Measurements from ENCODE around the gene SLC22A15.

Gene SLC22A15

GRCh38 chr1:116095027-116095426 is 118.7 kb downstream of the SLC22A15 start:
- Histone ChIP-seq H2AK5ac (ENCODE audit: low read length, severe bottlenecking) (no peak overlapping the region), H2AFZ (ENCODE audit: low read depth, low read length) (no peak overlapping the region), H3K36me3 (ENCODE audit: control insufficient read depth in 1 of 2, insufficient read depth in 2 of 2, low read depth in 1 of 2, low read length in 2 of 2) (peaks cover 9 to 21% of the 10 kb centered on the region in 2 experiments), H3K9ac (ENCODE audit: low read length) (no peak overlapping the region), H3K4ac (ENCODE audit: low read depth in 1 of 2, low read length in 2 of 2) (no peak overlapping the region), H3K14ac (ENCODE audit: low read length in 2 of 2) (no peak overlapping the region), H3K18ac (ENCODE audit: low read depth in 1 of 2, low read length in 2 of 2) (no peak overlapping the region), H2BK5ac (ENCODE audit: low read depth, low read length, poor library complexity, severe bottlenecking) (no peak overlapping the region), H3K4me1 (ENCODE audit: control insufficient read depth, insufficient read depth, low read depth, low read length) (no peaks in the 10 kb centered on the region), H3K79me1 (replicated peaks; ENCODE audit: low read length, poor library complexity, severe bottlenecking) (no peaks in the 10 kb centered on the region), H3K9me3 (ENCODE audit: control insufficient read depth, low read length) (peaks cover 38% of the 10 kb centered on the region), H4K91ac (ENCODE audit: low read length) (no peak overlapping the region), H3K27ac (ENCODE audit: low read length, poor library complexity, severe bottlenecking) (no peak overlapping the region), H2BK120ac (ENCODE audit: low read depth, low read length) (no peak overlapping the region), H2BK12ac (ENCODE audit: low read length in 2 of 2) (no peak overlapping the region), H2BK15ac (ENCODE audit: low read depth, poor library complexity, severe bottlenecking) (no peak overlapping the region), H3K23ac (ENCODE audit: low read length in 2 of 2) (no peak overlapping the region), H3K4me3 (ENCODE audit: insufficient read depth in 1 of 2, low read depth in 1 of 2, low read length in 2 of 2) (no peak overlapping the region), H3K27me3 (ENCODE audit: control insufficient read depth in 1 of 2, insufficient read depth in 1 of 2, low read length in 2 of 2) (no peaks in the 10 kb centered on the region), H3K4me2 (ENCODE audit: low read length, poor library complexity, severe bottlenecking) (no peak overlapping the region), H4K8ac (ENCODE audit: low read length) (no peak overlapping the region)
- DNase-seq, result no peak

- H3K36me3 ChIP-seq (ENCODE audit: control insufficient read depth in 1 of 2, insufficient read depth in 2 of 2, low read depth in 1 of 2, low read length in 2 of 2), result peaks cover 9 to 18% of the 10 kb centered on the region in 2 experiments
- DNase-seq, result peak; percentile 10
- no peak overlapping the region for H4K91ac ChIP-seq (ENCODE audit: low read length)
- WGBS, result no CpG with 5 or more reads among the region's 1 CpG
- no peaks in the 10 kb centered on the region for H3K27me3 ChIP-seq (ENCODE audit: control insufficient read depth in 1 of 2, insufficient read depth in 1 of 2, low read length in 2 of 2)
- no peak overlapping the region for H4K8ac ChIP-seq (ENCODE audit: low read length)
- H3K4ac ChIP-seq (ENCODE audit: low read depth in 1 of 2, low read length in 2 of 2), result no peak overlapping the region
- no peak overlapping the region for H2AK5ac ChIP-seq (ENCODE audit: low read length, severe bottlenecking)
- no peak overlapping the region for H3K4me2 ChIP-seq (ENCODE audit: low read length, poor library complexity, severe bottlenecking)
- no peak overlapping the region for H3K14ac ChIP-seq (ENCODE audit: low read length in 2 of 2)
- H2BK15ac ChIP-seq (ENCODE audit: low read depth, poor library complexity, severe bottlenecking), result no peak overlapping the region
- H2BK12ac ChIP-seq (ENCODE audit: low read length in 2 of 2), result no peak overlapping the region
- H3K27ac ChIP-seq (ENCODE audit: low read length, poor library complexity, severe bottlenecking), result no peak overlapping the region
- no peak overlapping the region for H3K23ac ChIP-seq (ENCODE audit: low read length in 2 of 2)
- no peak overlapping the region for H3K9ac ChIP-seq (ENCODE audit: low read length)
- H3K4me1 ChIP-seq (ENCODE audit: control insufficient read depth, insufficient read depth, low read depth, low read length), result no peaks in the 10 kb centered on the region
- H2BK120ac ChIP-seq (ENCODE audit: low read depth, low read length), result no peak overlapping the region
- no peak overlapping the region for H3K4me3 ChIP-seq (ENCODE audit: insufficient read depth in 1 of 2, low read depth in 1 of 2, low read length in 2 of 2)
- H2BK5ac ChIP-seq (ENCODE audit: low read depth, low read length, poor library complexity, severe bottlenecking), result no peak overlapping the region
- H3K18ac ChIP-seq (ENCODE audit: low read depth in 1 of 2, low read length in 2 of 2), result no peak overlapping the region
- H3K9me3 ChIP-seq (ENCODE audit: control insufficient read depth, low read length), result peaks cover 30% of the 10 kb centered on the region
- no peaks in the 10 kb centered on the region for H3K79me1 ChIP-seq (replicated peaks; ENCODE audit: low read length, poor library complexity, severe bottlenecking)
- no peak overlapping the region for H2AFZ ChIP-seq (ENCODE audit: low read depth, low read length)
Observed at GRCh38 chr1:116096013-116096618, 119.8 kb downstream of the SLC22A15 start.

- Histone ChIP-seq H3K36me3 (ENCODE audit: control insufficient read depth in 1 of 2, insufficient read depth in 2 of 2, low read depth in 1 of 2, low read length in 2 of 2) (peaks cover 1 to 8% of the 10 kb centered on the region in 2 experiments), H4K8ac (ENCODE audit: low read length) (no peak overlapping the region), H3K23ac (ENCODE audit: low read length in 2 of 2) (no peak overlapping the region), H3K14ac (ENCODE audit: low read length in 2 of 2) (no peak overlapping the region), H3K4me2 (ENCODE audit: low read length, poor library complexity, severe bottlenecking) (no peak overlapping the region), H3K79me1 (replicated peaks; ENCODE audit: low read length, poor library complexity, severe bottlenecking) (no peaks in the 10 kb centered on the region), H2BK5ac (ENCODE audit: low read depth, low read length, poor library complexity, severe bottlenecking) (no peak overlapping the region), H3K4me3 (ENCODE audit: insufficient read depth in 1 of 2, low read depth in 1 of 2, low read length in 2 of 2) (no peak overlapping the region), H3K4ac (ENCODE audit: low read depth in 1 of 2, low read length in 2 of 2) (no peak overlapping the region), H3K9ac (ENCODE audit: low read length) (no peak overlapping the region), H3K18ac (ENCODE audit: low read depth in 1 of 2, low read length in 2 of 2) (no peak overlapping the region), H3K27ac (ENCODE audit: low read length, poor library complexity, severe bottlenecking) (no peak overlapping the region), H2AFZ (ENCODE audit: low read depth, low read length) (no peak overlapping the region), H2BK12ac (ENCODE audit: low read length in 2 of 2) (no peak overlapping the region), H2BK15ac (ENCODE audit: low read depth, poor library complexity, severe bottlenecking) (no peak overlapping the region), H2BK120ac (ENCODE audit: low read depth, low read length) (no peak overlapping the region), H3K27me3 (ENCODE audit: control insufficient read depth in 1 of 2, insufficient read depth in 1 of 2, low read length in 2 of 2) (no peaks in the 10 kb centered on the region), H3K9me3 (ENCODE audit: control insufficient read depth, low read length) (peaks cover 25% of the 10 kb centered on the region), H3K4me1 (ENCODE audit: control insufficient read depth, insufficient read depth, low read depth, low read length) (no peaks in the 10 kb centered on the region), H2AK5ac (ENCODE audit: low read length, severe bottlenecking) (no peak overlapping the region), H4K91ac (ENCODE audit: low read length) (no peak overlapping the region)
- no peak for DNase-seq
- no CpG with 5 or more reads among the region's 1 CpG for WGBS
Observed at GRCh38 chr1:116097626-116098025, 121.3 kb downstream of the SLC22A15 start.

- Histone ChIP-seq H2BK5ac (ENCODE audit: low read depth, low read length, poor library complexity, severe bottlenecking) (no peak overlapping the region), H3K27me3 (ENCODE audit: control insufficient read depth in 1 of 2, insufficient read depth in 1 of 2, low read length in 2 of 2) (no peaks in the 10 kb centered on the region), H3K79me1 (replicated peaks; ENCODE audit: low read length, poor library complexity, severe bottlenecking) (no peaks in the 10 kb centered on the region), H3K9me3 (ENCODE audit: control insufficient read depth, low read length) (peaks cover 16% of the 10 kb centered on the region), H3K14ac (ENCODE audit: low read length in 2 of 2) (no peak overlapping the region), H2BK15ac (ENCODE audit: low read depth, poor library complexity, severe bottlenecking) (no peak overlapping the region), H3K18ac (ENCODE audit: low read depth in 1 of 2, low read length in 2 of 2) (no peak overlapping the region), H4K8ac (ENCODE audit: low read length) (no peak overlapping the region), H4K91ac (ENCODE audit: low read length) (no peak overlapping the region), H3K23ac (ENCODE audit: low read length in 2 of 2) (no peak overlapping the region), H2BK12ac (ENCODE audit: low read length in 2 of 2) (no peak overlapping the region), H3K4ac (ENCODE audit: low read depth in 1 of 2, low read length in 2 of 2) (no peak overlapping the region), H3K36me3 (ENCODE audit: control insufficient read depth in 1 of 2, insufficient read depth in 2 of 2, low read depth in 1 of 2, low read length in 2 of 2) (peaks cover 0 to 8% of the 10 kb centered on the region in 2 experiments), H3K9ac (ENCODE audit: low read length) (no peak overlapping the region), H3K4me2 (ENCODE audit: low read length, poor library complexity, severe bottlenecking) (no peak overlapping the region), H3K4me3 (ENCODE audit: insufficient read depth in 1 of 2, low read depth in 1 of 2, low read length in 2 of 2) (no peak overlapping the region), H3K4me1 (ENCODE audit: control insufficient read depth, insufficient read depth, low read depth, low read length) (no peaks in the 10 kb centered on the region), H3K27ac (ENCODE audit: low read length, poor library complexity, severe bottlenecking) (no peak overlapping the region), H2BK120ac (ENCODE audit: low read depth, low read length) (no peak overlapping the region), H2AFZ (ENCODE audit: low read depth, low read length) (no peak overlapping the region), H2AK5ac (ENCODE audit: low read length, severe bottlenecking) (no peak overlapping the region)
- 89% methylated on average over 4 of the region's 4 CpGs for WGBS
- no peak for DNase-seq
Observed at GRCh38 chr1:116099379-116099778, 123.1 kb downstream of the SLC22A15 start.

Measured in mesenchymal stem cell (in vitro differentiated cells and primary cell).